GM12865 (cell line): Measurements from ENCODE around the gene AGT.
"Not testable (repeated sequence)": the region's sequence is repeated elsewhere in the genome, so short reads cannot be mapped to it uniquely, and the experiment has no call there.

ENCODE experiments used
- DNase-seq: peaks from one replicate; pipeline ENCODE4 v3.0.0; 2010; ENCODE audit warnings: low read depth
- H3K4me3 ChIP-seq: 2 replicates; pipeline ENCODE4 v1.5.1; 2011; ENCODE audit warnings: mild to moderate bottlenecking, low read depth, low read length, control low read depth
- CTCF ChIP-seq: IDR thresholded peaks from 2 replicates; pipeline ENCODE4 v1.5.1; 2011; ENCODE audit warnings: low read length, control low read depth, low read depth, inconsistent platforms; ENCODE audit not compliant: insufficient read depth; ENCODE audit errors: missing control alignments

AGT gene

DNA sequence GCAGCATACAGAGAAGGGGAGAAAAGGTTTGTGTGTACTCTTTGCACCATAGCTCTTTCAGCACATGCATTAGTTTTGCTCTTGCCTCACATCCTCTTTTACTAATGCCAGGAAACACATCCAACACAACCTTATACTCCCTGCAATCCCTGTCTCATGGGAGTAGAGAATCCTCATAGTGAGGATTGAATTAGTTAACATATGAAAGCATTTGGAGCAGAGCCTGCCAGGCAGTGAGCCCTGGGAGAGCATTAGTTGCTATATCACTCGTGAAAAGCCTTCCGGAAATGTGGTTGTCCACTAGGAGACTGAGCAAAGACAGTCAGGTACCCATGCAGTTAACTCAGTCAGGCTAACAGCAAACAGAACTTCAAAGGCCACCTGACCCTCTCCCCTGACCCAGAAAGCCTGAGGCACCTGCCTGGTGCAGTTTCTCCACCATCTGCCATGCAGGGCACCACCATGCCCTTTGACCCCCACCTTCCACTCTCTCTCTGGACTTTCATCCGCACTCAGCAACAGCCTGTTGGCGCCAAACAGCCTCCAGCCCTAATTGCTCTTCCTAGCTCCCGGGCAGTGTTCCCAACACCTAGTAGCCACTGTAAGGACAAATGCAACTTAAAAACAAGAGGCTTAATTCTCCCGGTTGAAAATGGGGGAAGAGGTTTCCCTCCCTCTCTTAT, 14.9 kb upstream of the AGT start:
- no peak for DNase-seq
- no peak for TF ChIP-seq CTCF
- H3K4me3 ChIP-seq, result no peak overlapping the region

DNA sequence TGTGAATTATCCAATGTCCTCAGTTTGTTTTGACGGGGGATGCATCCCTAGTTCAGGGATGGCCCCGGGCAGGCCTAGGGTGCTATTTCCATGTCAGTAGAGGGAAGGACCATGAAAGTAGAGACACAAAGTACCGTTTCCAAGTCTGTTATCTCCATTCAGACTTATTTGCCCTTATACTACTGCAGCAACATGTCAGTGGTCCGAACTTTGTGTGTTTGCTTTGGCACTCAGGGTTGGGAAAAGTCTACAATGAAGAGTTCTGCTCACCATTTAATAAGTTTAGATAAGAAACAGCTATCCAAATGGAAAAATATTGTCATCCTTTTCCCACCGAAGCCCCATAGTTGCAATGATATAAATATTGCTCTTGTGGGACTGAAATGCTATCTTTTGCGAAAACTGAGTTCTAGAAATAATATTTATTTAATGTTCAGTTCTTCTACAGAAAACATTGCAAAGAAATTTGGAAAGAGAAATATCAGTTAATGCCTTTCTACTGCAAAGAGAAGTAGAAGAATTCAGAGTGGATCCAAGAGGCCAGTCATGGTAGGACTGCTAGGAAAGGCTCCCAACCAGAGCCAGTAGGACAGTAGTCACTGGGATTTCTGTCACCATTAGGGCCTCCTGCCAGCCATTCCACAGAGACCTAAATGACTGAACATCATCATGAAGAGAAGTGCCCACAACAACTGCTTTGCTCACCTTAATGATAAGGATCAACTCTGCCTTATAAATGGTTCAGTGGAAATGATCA, 11.5 kb upstream of the AGT start:
- no peak for DNase-seq
- TF ChIP-seq CTCF, result no peak

DNA sequence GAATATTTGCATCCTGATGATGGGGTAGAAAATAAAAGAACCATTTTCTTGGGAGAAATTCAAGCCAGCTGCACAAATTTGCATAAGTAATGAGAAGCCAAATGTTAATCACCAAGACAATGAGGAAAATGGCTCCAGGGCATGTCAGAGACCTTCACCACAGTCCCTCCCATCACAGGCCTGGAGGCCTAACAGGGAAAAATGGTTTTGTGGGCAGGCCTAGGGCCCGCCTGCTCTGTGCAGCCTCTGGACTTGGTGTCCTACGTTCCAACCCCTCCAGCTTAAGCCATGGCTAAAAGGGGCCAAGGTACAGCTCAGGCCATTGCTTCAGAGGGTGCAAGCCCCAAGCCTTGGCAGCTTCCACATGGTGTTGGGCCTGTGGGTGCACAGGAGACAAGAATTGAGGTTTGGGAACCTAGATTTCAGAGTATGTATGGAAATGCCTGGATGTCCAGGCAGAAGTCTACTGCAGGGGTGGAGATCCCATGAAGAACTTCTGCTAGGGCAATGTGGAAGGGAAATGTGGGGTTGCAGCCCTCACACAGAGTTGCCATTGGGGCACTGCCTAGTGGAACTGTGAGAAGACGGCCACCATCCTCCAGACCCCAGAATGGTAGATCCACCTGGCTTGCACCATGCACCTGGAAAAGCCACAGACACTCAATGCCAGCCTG, 8.1 kb upstream of the AGT start:
- not testable (repeated sequence) for DNase-seq, H3K4me3 ChIP-seq

More for the DNA sequence above, 11.5 kb upstream of the AGT start:
- H3K4me3 ChIP-seq, result no peak overlapping the region

- no peak for TF ChIP-seq CTCF
Observed at GRCh38 chr1:230717251-230717650, 3.3 kb upstream of the AGT start.

GRCh38 chr1:230716453-230716852, 2.5 kb upstream of the AGT start:
- H3K4me3 ChIP-seq, DNase-seq: not testable (repeated sequence)

More at GRCh38 chr1:230717251-230717650, 3.3 kb upstream of the AGT start:
- no peak for DNase-seq
- no peak overlapping the region for H3K4me3 ChIP-seq

DNA sequence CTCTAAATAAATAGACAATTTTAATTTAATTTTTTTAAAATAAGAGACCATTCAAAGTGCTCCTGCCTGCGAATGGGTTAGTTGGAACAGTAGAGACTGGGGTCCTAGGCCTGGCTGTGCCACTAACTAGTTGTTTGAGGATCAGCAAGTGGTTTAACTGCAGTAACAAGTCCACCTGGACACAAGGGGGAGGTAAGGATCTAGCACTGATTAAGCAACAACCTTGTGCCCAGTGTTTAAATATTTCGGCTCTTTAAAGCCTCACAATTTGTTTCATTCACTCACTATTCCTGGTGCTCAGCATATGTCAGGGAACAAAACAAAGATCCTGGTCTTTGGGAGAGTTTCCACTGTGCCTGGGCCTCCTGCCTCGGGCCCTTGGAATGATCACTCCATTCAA, 1.6 kb upstream of the AGT start:
- TF ChIP-seq CTCF, result no peak
- no peak for DNase-seq
- H3K4me3 ChIP-seq, result no peak overlapping the region

- no peak for DNase-seq
- H3K4me3 ChIP-seq, result no peak overlapping the region
- no peak for TF ChIP-seq CTCF
Observed at GRCh38 chr1:230713547-230713914, 391 bp downstream of the AGT start.
